CD4-positive, alpha-beta T cell treated with Interleukin-6 for 4 hours (primary cell): ENCODE results near the gene AADAT.
"Not testable (repeated sequence)": the region's sequence is repeated elsewhere in the genome, so short reads cannot be mapped to it uniquely, and the experiment has no call there.

ENCODE experiments used
- DNase-seq: peaks from one replicate; pipeline ENCODE4 v3.0.0-alpha.2; 2020; ENCODE audit warnings: mixed read lengths

Gene AADAT

DNA sequence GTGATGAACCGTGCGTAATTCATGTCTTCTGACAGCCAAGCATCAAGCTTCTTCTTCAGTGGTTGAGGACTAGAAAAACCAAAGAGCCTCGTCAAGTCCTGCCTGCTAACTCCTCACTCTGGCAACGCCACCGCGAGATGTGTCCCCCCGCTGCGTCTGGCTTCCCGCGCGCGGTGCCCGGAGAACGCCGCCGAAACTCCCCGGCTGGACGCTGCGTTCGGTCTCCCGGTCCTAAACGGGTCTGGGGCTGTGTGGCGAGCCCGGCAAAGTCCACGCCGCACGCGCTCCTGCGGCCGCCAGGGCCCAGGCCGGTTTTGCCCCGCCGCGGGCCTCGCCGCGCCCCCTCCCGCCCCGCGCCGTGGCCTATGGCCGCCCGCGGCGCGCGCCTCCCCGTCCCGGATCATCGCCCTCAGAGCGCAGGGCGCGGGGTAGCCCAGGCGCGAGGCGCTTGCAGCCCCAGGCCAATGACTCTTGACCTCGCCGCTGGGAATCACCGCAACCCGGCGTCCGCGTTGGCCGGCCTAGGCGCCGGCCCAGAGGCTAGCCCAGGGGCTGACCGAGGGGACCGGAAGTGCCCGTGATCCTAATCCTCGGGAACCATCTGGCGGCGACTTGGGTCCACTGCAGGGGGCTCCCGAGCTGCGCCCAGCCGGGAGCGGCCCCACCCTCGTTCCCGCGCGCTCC is at the start of gene AADAT:
AADAT (minus strand) TSS at position 289 of the 684 bp plus-strand sequence; CDS start at position 23, 266 bp downstream.
- peak; percentile 4 for DNase-seq

DNA sequence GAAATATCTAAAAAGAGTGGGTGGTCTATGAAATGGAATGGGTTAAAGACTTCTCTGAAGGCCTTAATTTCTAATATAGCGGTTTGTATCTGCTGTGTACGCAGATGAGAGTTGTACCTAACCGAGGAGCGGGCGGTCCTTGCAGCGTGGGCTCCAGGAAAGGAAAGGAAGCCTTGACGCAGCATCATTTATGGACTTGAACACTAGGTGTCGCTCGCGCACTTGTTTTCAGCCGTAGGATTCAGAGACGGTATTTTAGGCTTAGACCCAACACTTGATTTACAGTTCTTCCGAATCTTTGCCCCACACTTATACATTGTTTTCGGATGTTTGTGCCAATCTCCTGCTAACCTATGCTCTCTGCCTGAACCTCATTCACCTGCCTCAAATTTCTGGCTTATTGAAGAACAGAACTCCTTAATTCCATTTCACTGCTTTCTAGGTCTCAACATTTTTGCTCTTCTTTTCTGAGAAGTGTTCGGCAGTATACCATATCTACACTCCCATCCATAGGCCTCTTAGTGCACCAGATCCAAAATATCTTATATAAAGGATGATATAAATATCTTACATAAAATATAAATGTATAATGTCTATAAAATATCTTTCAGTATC is 48.9 kb upstream of the AADAT start:
- peak; percentile 63 for DNase-seq

DNA sequence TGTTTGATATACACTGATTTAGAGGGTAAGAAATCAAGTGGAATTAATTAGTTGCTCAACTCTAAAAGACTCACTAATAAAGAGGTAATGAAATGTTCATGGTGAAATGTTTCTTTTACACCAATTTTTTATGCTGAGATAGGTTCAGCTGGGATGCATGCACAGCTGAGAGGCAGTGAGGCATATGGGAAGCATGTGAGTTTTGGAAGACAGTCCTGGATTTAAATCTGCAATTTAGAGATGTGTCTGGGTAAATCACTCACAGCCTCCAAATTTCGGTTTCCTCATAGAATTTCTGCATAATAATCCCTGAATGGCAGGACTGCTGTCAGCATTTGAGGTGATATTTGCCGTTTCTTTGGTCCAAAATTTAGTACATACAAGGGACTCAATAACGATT is 48.2 kb upstream of the AADAT start:
- no peak for DNase-seq

DNA sequence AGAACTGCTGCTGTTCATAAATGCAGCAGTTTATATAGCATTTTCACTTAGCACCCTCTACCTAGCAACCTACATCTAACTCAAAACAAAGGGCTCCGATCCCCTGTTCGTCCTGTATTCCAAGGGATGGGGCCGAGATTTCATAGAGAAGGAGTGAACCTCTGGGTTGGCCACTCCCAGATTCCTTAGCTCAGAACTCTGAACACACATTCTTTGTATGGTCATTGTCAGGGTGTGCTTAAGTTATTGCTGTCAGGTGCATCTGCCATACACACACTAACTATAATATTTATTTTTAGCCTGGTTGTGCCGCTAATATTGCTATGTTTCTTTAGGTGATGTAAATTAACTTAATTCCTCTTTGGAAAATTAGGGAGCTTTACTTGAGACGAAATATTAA is 47.7 kb upstream of the AADAT start:
- DNase-seq = no peak

DNA sequence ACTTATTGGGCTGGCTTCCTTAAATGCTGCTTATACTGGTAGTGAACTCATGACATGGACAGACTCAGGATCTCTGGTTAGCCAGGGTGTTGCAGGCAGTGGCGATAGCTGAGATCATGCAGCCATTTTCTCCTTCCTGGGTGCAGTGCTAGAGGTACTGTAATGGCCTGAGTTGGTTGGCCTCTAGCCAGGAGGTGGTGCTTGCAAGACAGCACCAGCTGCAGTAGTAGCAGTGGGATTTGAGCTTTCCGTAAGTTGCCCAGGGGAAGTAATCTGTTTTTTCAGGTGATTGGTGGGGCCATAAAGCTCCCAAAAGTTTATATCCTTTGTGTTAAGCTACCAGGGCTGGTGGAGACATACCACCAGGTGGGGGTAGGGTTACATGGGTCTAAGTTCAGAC is 45.1 kb upstream of the AADAT start:
- DNase-seq = no peak

DNA sequence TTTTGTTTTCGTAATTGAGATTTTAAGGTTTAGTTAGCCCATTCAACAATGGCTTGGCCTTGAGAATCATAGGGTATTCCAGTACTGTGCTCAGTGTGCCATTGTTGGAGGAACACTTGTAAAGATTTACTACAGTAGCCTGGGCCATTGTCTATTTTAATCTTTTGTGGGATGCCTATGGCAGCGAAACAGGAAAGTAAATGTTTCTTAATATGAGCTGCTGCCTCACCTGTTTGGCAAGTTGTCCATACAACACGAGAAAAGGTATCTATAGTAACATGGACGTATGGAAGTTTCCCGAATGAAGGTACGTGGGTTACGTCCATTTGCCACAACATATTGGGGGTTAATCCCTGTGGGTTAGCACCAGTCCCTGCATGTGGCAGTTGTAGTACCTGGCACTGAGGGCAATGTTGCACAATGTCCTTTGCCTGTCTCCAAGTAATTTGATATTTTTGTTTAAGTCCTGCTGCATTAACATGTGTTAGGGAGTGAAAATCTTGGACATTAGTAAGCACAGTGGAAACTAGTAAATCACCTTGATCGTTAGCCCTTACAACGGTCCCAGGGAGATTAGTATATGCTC is 38.6 kb upstream of the AADAT start:
- DNase-seq = no peak

DNA sequence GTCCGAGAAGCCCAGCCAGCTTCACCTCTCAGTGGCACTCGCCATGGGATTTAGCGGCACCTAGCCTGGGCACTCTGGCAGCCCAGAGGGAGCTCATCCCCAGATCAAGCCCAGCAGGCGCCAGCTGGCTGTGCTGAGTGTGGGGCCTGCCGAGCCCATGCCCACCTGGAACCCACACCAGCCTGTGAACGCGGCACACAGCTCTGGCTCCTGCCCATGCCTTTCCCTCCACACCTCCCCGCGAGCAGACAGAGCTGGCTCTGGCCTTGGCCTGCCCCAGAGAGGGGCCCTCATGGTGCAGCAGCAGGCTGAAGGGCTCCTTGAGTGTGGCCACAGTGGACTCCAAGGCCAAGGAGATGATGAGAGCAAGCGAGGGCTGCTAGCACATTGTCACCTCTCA is 38.0 kb upstream of the AADAT start:
- no peak for DNase-seq

DNA sequence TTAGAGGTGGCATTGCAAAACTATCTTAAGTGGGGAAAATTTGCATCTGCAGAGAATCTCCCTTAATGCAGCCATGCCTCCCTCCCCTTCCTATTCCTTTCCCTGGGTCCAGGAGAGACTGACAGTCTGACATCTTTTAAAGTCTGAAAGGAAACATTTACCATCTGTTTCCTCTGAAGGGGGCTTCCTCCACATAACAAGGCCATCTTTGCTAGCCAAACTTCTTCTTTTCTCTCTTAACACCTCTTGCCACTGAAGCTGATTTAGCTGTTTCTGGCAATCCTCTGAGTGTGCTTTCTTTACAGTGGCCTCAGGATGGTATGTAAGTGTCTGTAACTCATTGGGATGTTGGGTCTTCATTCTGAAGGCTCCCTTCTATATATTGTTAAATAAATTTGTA is 34.6 kb upstream of the AADAT start:
- DNase-seq = no peak

DNA sequence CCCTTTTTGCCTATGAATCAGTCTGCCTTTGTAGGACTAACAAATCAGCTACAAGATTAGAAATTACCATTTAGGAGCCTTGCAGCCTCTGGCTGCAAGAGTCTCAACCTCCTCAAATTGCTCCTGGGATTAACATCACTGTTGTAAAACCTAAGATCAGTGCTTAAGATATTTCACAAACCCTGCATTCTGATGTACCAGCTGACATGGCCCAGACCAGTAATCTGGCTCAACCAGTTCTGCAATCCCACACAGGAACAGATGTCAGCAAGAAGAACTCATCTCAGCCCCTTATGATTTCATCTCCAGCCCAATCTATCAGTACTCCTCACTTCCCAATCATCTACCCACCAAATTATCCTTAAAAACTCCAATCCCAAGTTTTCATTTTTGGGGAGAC is 32.5 kb upstream of the AADAT start:
- DNase-seq = no peak

DNA sequence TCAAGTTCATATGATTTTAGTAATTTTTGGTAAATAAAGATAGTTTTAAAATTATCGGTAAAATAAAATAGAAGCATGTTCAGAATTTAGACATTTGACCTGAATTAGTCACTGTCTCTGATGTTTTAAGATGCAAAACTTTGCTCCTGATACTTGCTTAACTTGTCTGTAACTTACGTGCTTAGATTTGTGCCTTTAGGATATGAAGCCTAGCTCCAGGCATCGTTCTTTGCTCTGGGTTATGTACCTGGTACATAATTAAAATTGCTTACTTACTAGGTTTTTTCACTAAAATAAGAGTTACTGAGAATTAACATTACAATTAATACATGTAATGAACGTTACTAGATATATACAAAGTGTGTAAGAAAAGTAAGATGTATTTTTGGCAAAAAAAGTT is 24.9 kb upstream of the AADAT start:
- no peak for DNase-seq

DNA sequence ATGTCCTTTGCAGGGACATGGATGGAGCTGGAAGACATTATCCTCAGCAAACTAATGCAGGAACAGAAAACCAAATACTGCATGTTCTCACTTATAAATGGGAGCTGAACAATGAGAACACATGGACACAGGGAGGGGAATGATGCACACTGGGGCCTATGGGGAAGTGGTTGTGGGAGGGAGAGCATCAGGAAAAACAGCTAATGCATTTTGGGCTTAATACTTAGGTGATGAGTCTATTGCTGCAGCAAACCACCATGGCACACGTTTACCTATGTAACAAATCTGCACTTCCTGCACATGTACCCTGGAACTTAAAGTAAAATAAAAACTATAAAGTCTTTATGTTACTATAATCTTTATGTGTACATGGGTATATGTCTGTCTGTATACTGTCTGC is 24.4 kb upstream of the AADAT start:
- not testable (repeated sequence) for DNase-seq

DNA sequence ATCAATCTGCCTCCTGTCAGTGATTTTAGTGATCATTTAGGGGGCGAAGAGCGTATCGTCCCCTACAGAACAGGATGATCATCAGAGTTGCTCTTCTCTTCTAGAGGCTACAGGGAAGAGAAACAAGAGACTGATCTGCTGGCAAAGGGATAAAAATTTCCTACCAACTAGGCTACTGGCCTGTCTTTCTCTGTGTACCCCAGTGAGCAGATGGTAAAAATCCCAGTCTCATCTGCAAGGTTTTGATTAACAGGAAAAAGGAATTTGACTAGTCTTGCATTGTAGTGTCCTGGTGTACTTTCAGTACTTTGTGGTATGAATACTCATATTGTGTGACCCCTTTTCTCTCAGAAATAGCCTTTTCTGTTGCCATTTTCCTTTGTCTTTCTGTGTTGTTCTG is 21.8 kb upstream of the AADAT start:
- DNase-seq = no peak

DNA sequence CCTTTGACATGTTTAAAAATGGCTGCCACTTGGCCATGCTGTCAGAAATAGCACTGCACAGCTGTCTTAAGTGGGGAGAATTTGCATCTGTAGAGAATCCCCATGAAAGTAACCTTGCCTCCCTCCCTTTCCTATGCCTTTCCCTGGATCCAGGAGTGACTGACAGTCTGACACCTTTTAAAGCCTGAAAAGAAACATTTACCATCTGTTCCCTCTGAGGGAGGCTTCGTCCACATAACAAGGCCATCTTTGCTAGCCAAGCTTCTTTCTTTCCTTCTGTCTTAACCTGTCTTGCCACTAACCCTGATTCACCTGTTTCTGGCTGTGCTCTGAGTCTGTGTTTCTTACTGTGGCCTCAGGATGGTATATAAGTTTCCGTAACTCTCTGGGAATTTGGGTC is 21.3 kb upstream of the AADAT start:
- DNase-seq = no peak

DNA sequence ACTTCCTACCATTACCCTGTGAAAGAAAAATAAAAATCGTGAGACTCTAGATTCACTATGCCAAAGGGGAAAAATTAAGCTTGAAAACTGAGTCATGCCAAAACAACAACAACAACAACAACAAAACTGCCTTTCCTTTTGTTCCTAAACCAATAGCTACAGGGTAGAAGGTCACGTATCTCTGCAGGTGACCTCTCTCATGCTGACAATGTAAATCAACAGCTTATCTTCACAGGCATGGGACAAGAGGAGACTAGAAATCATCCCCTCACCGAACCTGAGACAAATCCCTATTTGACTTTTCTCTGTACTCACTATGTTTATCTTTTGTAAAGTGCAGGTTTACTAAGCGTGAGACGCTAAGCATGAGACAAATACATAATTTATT is 20.5 kb upstream of the AADAT start:
- DNase-seq = no peak

DNA sequence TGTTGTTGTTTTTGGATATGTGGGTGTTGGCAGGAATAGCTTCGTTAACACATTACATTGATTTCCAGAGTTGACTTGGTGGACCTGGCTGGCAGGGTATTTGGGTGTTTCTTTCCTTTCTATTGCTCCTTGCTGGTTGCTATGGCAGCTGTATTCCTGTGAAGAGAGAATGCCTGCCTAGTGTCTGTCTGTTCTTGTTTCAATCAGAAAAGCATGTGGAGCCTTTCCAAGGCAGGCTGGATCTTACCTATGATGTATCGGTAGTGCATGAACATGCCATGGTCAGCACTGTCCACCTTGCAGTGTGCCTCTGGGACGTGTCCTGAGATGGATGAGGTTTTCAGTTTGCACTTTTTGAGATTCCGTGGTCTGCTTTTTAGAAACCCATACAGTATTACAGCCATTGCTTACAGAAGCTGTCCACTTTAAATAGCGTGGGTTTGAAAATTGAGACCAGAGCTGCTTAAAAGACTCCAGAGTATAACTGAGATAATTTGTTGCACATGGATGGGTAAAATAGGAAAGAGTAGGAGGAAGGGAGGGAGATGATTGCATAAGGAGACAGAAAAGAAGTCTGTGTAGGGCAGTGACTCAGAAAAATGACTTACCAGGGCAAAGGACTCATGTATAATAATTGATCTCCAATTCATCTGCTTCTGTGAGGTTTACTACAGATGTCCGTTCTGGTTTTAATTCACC is 20.0 kb upstream of the AADAT start:
- no peak for DNase-seq

DNA sequence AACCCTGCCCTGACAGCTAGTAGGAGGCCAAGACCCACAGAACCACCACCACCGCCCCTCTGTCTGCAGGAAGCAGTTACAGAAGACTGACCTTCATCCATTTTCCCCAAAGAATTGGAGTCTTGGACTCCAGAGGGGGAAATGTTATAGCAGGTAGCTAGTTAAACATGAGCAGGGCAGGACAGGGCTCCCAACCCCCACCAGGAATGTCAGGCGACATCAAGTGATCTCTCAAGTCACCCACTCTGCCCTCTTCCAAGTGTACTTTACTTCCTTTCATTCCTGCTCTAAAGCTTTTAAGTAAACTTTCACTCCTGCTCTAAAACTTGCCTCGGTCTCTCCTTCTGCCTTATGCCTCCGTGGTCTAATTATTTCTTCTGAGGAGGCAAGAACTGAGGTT is 17.1 kb upstream of the AADAT start:
- no peak for DNase-seq

DNA sequence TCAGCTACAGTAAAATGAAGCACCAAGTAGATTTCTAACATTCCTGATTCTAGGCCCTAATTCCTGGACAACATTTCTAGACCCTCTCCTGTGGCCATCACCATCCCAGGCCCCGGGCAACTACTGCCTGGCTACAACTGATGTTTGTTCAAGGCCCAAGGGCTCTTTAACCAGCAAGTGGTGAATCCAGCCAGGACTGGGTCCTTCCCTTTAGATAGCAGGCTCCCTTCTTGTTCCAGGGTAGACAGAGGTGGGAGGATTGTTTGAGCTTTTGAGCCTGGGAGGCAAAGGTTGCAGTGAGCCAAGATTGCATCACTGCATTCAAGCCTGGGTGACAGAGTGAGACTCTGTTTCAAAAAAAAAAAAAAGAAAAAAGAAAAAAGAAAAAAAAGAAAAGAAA is 12.7 kb upstream of the AADAT start:
- no peak for DNase-seq

DNA sequence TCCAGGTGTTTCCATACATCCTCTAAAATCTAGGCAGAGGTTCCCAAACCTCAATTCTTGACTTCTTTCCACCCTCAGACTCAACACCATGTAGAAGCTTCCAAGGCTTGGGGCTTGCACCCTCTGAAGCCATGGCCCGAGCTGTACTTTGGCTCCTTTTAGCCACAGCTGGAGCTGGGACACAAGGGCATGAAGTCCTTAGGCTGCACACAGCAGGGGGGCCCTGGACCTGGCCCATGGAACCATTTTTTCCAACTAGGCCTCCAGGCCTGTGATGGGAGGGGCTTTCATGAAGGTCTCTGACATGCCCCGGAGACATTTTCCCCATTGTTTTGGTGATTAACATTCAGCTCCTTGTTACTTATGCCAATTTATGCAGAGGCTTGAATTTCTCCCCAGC is 8.4 kb upstream of the AADAT start:
- DNase-seq = not testable (repeated sequence)

DNA sequence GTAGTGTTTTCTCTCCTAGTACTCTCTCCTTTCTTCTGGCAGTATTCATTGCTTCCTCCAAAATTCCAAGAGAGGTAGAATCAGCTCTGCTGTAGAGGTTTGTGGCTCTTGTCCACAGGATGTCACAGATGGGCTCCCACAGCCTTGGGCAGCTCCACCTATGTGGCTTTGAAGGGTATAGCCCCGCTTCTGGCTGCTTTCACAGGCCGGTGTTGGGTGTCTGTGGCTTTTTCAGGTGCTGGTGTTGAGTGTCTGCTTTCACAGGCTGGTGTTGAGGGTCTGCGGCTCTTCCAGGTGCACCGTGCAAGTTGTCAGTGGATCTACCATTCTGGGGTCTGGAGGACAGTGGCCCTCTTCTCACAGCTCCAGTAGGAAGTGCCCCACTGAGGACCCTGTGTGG is 7.9 kb upstream of the AADAT start:
- no peak for DNase-seq

DNA sequence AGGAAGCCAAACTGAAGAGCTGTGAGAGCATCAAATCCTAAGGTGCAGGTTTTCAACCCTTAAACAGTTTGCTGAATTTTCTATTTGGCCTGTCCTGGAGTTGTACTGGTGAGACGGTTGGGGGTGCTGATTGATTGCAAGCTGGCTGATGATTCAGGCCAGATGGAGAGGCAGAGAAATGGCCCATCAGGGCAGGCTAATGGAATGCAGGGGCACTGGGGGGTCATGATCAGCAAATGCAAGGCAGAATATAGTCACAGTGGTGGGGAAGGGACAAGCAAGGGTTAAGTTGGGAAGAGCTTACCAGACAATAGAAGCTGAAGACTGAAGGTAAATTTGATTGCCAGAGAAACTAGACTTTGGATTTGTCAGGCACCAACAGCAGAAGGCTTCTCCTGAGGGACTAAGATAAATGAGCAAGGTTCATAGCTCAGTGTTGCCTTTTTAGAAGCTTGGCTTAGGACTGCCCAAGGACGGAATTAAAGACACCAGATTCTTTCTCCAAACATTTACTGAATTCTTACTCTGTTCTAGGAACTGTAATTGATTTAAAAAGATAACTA is 4.3 kb upstream of the AADAT start:
- no peak for DNase-seq

DNA sequence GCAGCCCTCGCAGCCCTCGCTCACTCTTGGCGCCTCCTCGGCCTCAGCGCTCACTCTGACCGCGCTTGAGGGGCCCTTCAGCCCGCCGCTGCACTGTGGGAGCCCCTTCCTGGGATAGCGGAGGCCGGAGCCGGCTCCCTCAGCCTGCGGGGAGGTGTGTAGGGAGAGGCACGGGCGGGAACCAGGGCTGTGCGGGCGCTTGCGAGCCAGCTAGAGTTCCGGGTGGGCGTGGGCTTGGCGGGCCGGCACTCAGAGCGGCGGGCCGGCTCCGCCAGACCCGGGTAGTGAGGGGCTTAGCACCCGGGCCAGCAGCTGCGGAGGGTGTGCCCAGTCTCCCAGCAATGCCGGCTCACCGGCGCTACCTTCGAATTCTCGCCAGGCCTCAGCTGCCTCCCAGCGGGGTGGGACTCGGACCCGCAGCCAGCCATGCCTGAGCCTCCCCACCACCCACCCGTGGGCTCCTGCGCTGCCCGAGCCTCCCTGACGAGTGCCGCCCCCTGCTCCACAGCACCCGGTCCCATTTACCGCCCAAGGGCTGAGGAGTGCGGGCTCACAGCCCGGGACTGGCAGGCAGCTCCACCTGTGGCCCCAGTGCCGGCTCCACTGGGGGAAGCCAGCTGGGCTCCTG is 1.4 kb upstream of the AADAT start:
- no peak for DNase-seq

DNA sequence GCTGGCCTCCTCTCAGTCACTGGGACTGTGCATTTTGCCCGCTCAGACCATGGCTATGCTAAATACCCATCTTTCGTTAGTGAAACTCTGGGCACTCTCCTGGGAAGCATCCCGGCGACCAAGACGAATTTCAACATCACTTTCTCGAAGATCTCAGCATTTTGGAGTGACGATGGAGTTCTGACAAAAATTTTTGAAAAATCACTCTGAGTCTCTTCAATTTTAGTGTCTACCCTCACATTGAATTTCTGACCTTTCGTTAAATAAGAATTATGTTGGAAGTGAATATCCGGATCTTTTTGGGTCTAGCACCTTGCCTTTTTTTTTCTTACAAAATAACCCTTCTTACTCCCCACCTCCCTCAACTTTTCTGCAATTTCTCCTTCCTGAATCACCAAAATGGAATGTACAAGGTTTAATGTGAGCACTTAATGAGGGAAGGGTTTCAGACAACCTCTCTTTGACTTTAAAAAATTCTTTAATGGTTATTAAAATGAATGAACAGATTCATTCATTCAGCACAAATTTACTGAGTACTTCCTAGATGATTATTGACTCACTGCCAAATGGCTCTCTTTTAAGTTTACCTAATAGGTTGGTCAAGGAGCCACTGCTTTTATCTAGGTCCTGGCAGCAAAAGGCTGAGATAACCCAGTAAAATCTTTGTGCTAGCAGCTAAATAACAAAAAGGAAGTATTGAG is 746 bp upstream of the AADAT start:
- DNase-seq = no peak

DNA sequence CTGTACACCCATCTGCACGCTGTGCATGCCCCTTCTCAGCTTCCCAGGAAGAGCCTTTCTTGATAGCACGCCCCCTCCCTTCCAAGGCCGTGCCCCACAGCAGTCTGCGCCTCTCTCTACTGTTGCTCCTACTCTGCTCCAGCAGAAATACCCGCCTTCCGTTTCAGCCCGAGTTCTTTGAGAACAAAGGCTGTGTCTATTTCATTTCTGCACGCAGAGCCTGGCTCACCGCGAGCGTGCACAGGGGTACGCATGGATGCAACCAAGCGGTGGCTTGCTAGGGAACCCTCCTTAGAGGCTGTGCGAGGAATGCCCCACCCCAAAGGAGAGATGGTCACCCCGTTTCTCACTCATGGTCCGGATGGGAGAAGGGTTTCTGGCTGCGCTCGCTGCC is 485 bp downstream of the AADAT start:
- DNase-seq = no peak
